MM.1S (cell line): Measurements from ENCODE around the gene ITGB6.

Source experiments
- DNase-seq: peaks from one replicate; pipeline ENCODE4 v3.0.0-alpha.2; 2015
- H2AFZ ChIP-seq: fragments of 300-600 bp; sonication (generic); 2 replicates; pipeline ENCODE4 v1.6.0; 2016; ENCODE audit warnings: antibody characterized with exemption, low read length
- H3F3A ChIP-seq: fragments of 300-600 bp; sonication (generic); 2 replicates; pipeline ENCODE4 v1.6.1; 2016; ENCODE audit warnings: mild to moderate bottlenecking, antibody characterized with exemption, low read length, moderate library complexity, mixed read lengths; ENCODE audit not compliant: insufficient read depth
- H3K27ac ChIP-seq: fragments of 300-600 bp; sonication (generic); 2 replicates; pipeline ENCODE4 v1.5.1; 2016; ENCODE audit warnings: mild to moderate bottlenecking, low read length
- H3K27me3 ChIP-seq: fragments of 300-600 bp; sonication (generic); replicated peaks from 2 replicates; pipeline ENCODE4 v1.6.0; 2016; ENCODE audit warnings: low read length; ENCODE audit not compliant: insufficient read depth
- H3K36me3 ChIP-seq: fragments of 300-600 bp; sonication (generic); replicated peaks from 2 replicates; pipeline ENCODE4 v1.6.1; 2016; ENCODE audit warnings: mild to moderate bottlenecking, low read length, mixed read lengths; ENCODE audit not compliant: insufficient read depth
- H3K4me1 ChIP-seq: fragments of 300-600 bp; sonication (generic); 2 replicates; pipeline ENCODE4 v1.6.1; 2016; ENCODE audit warnings: low read length, mixed read lengths
- H3K4me2 ChIP-seq: fragments of 300-600 bp; sonication (generic); 2 replicates; pipeline ENCODE4 v1.6.0; 2016; ENCODE audit warnings: low read depth, low read length
- H3K4me3 ChIP-seq: fragments of 300-600 bp; sonication (generic); 2 replicates; pipeline ENCODE4 v1.5.1; 2016; ENCODE audit warnings: low read length, mixed read lengths
- H3K79me2 ChIP-seq: fragments of 300-600 bp; sonication (generic); 2 replicates; pipeline ENCODE4 v1.6.1; 2016; ENCODE audit warnings: mixed run types, low read length, mixed read lengths
- H3K9ac ChIP-seq: fragments of 300-600 bp; sonication (generic); 2 replicates; pipeline ENCODE4 v1.6.1; 2016; ENCODE audit warnings: low read length, mixed read lengths
- H3K9me2 ChIP-seq: fragments of 300-600 bp; sonication (generic); replicated peaks from 2 replicates; pipeline ENCODE4 v1.6.1; 2016; ENCODE audit warnings: mild to moderate bottlenecking, low read length, mixed read lengths; ENCODE audit not compliant: insufficient read depth
- H3K9me3 ChIP-seq: fragments of 300-600 bp; sonication (generic); replicated peaks from 2 replicates; pipeline ENCODE4 v1.6.1; 2016; ENCODE audit warnings: mild to moderate bottlenecking, low read length, mixed read lengths; ENCODE audit not compliant: insufficient read depth
- H4K20me1 ChIP-seq: fragments of 300-600 bp; sonication (generic); 2 replicates; pipeline ENCODE4 v1.6.1; 2016; ENCODE audit warnings: mild to moderate bottlenecking, low read length, moderate library complexity, mixed read lengths; ENCODE audit not compliant: insufficient read depth
- EZH2 ChIP-seq: fragments of 300-600 bp; sonication (generic); optimal IDR thresholded peaks from 2 replicates; pipeline ENCODE3; 2017; ENCODE audit warnings: low read depth, mild to moderate bottlenecking, antibody characterized with exemption, low read length, mixed read lengths
- EZH2phosphoT487 ChIP-seq: fragments of 300-600 bp; sonication (generic); IDR thresholded peaks from 2 replicates; pipeline ENCODE4 v1.6.1; 2018; ENCODE audit warnings: antibody characterized with exemption, low read length
- TF ChIP-seq, protein P1 (sequence below): fragments of 300-600 bp; sonication (generic); IDR thresholded peaks from 2 replicates; pipeline ENCODE4 v1.5.1; 2016; ENCODE audit warnings: antibody characterized with exemption, low read length, mixed read lengths

The ITGB6 gene

DNA sequence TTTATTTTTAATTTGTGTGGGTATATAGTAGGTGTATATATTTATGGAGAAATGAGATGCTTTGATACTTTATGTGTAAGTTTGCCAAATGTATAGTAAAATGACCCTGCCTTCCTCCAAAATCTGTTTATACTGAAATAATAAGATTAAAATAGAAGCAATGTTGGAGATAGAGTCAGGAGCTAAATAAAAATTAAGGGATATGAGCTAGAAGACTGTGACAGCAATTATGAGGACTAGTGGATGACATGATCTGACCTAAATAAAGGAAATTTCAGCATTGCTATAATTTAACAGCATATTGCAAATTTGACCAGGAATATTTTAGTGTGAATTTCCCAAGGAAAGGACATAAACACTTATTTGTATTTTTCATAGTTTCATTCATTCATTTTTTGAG, 60.7 kb downstream of the ITGB6 start:
- H3K27me3 ChIP-seq = no peaks in the 10 kb centered on the region
- H3F3A ChIP-seq = no peaks in the 10 kb centered on the region
- no peak overlapping the region for H3K9ac ChIP-seq
- H3K36me3 ChIP-seq = no peaks in the 10 kb centered on the region
- H3K79me2 ChIP-seq = no peaks in the 10 kb centered on the region
- H3K9me3 ChIP-seq = no peaks in the 10 kb centered on the region
- TF ChIP-seq EZH2 (no peak), EZH2phosphoT487 (no peak)
- TF ChIP-seq, protein P1, sequence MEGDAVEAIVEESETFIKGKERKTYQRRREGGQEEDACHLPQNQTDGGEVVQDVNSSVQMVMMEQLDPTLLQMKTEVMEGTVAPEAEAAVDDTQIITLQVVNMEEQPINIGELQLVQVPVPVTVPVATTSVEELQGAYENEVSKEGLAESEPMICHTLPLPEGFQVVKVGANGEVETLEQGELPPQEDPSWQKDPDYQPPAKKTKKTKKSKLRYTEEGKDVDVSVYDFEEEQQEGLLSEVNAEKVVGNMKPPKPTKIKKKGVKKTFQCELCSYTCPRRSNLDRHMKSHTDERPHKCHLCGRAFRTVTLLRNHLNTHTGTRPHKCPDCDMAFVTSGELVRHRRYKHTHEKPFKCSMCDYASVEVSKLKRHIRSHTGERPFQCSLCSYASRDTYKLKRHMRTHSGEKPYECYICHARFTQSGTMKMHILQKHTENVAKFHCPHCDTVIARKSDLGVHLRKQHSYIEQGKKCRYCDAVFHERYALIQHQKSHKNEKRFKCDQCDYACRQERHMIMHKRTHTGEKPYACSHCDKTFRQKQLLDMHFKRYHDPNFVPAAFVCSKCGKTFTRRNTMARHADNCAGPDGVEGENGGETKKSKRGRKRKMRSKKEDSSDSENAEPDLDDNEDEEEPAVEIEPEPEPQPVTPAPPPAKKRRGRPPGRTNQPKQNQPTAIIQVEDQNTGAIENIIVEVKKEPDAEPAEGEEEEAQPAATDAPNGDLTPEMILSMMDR = no peak
- peaks cover 4% of the 10 kb centered on the region for H3K4me1 ChIP-seq
- no peak for DNase-seq
- H2AFZ ChIP-seq = no peak overlapping the region
- H3K4me2 ChIP-seq = no peak overlapping the region
- no peak overlapping the region for H3K27ac ChIP-seq
- no peaks in the 10 kb centered on the region for H3K9me2 ChIP-seq
- H3K4me3 ChIP-seq = no peak overlapping the region
- H4K20me1 ChIP-seq = no peaks in the 10 kb centered on the region

- H3K79me2 ChIP-seq = no peaks in the 10 kb centered on the region
- no peak overlapping the region for H3K9ac ChIP-seq
- H3K27ac ChIP-seq = no peak overlapping the region
- no peak overlapping the region for H3K4me2 ChIP-seq
- TF ChIP-seq EZH2 (no peak), EZH2phosphoT487 (no peak)
- TF ChIP-seq, protein P1 = no peak
- no peaks in the 10 kb centered on the region for H3F3A ChIP-seq
- H3K9me3 ChIP-seq = no peaks in the 10 kb centered on the region
- no peak overlapping the region for H2AFZ ChIP-seq
- H3K4me1 ChIP-seq = no peaks in the 10 kb centered on the region
- H3K36me3 ChIP-seq = no peaks in the 10 kb centered on the region
- DNase-seq = no peak
- no peak overlapping the region for H3K4me3 ChIP-seq
- H3K27me3 ChIP-seq = no peaks in the 10 kb centered on the region
- H4K20me1 ChIP-seq = no peaks in the 10 kb centered on the region
- H3K9me2 ChIP-seq = no peaks in the 10 kb centered on the region
These were observed 61.7 kb downstream of the ITGB6 start for GRCh38 chr2:160138406-160138805.

DNA sequence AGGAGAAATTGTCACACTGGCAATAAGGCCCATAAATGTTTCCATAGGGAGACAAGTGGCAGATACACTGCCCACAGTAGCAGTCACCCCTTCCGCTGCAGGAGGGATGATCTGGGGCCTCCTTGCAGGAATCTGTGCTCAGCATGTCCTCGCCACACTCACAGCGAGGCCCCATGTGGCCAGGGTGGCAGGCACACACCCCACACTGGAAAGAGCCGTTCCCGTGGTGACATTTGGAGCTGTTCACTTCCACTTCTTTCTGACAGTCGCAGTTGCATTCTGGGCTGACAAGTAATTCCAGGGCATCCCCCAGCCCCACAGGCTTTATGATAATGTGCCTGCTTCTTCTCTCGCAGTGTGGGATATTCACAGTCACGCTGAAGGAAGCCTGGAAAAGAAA, 62.6 kb downstream of the ITGB6 start:
- TF ChIP-seq, protein P1 = no peak
- no peak for TF ChIP-seq EZH2
- no peak for DNase-seq
- Histone ChIP-seq H3K79me2 (no peaks in the 10 kb centered on the region), H3K27me3 (no peaks in the 10 kb centered on the region), H3K4me1 (no peaks in the 10 kb centered on the region), H2AFZ (no peak overlapping the region), H3K4me3 (no peak overlapping the region), H3K9me3 (no peaks in the 10 kb centered on the region), H3K36me3 (no peaks in the 10 kb centered on the region), H3K9ac (no peak overlapping the region), H4K20me1 (no peaks in the 10 kb centered on the region), H3K4me2 (no peak overlapping the region), H3K9me2 (no peaks in the 10 kb centered on the region), H3F3A (no peaks in the 10 kb centered on the region), H3K27ac (no peak overlapping the region)
